Measurements from ENCODE around the gene TMEM45B.

GRCh38 chr11:129864811-129865210, 49.2 kb downstream of the TMEM45B start:
- no peak for TF ChIP-seq CTCF (conservative IDR thresholded peaks at IDR 0.05; ENCODE audit: low read depth in 2 of 2)
- TF ChIP-seq POLR2AphosphoS5 (IDR thresholded peaks at IDR 0.05; ENCODE audit: low read depth) = no peak

Measured in GM23338 (cell line).